ENCODE data around the gene MTUS2.

MTUS2 gene

DNA sequence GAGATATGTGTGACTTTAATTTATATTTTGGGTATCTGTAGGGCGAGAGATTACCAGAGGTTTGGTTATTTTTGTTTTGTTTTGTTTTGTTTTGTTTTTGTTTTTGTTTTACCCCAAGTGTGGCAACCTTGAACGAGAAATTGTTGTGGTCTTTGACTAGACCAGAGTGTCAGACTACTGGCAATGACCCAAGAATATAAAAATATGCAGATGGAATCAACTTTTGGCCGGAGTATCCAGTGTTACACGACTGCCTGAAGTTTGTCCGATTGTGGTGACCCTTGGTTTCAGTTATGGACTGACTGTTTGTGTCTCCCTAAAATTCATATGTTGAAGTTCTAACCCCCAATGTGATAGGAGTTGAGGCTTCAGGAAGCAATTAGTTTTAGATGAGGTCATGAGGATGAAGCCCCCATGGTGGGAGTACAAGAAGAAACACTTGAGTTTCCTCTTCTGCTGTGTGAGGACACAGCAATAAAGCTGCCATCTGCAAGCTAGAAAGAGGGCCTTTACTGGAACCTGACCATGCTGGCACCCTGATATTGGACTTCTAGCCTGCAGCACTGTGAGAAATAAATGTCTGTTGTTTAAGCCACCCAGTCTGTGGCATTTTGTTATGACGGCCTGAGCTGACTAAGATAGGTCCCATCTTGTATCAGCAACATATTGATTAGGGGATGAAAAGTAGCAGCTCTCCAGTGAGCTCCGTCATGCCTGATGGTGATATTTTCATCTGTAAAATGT, 261.7 kb downstream of the MTUS2 start:
- H3K27ac ChIP-seq: no peak overlapping the region
- no peak for TF ChIP-seq CTCF (conservative IDR thresholded peaks at IDR 0.05)

GRCh38 chr13:29099781-29100406, 279.8 kb downstream of the MTUS2 start:
- TF ChIP-seq CTCF (conservative IDR thresholded peaks at IDR 0.05): no peak
- no peak overlapping the region for H3K27ac ChIP-seq

GRCh38 chr13:29100758-29101157, 280.6 kb downstream of the MTUS2 start:
- no peak overlapping the region for H3K27ac ChIP-seq
- no peak for TF ChIP-seq CTCF (conservative IDR thresholded peaks at IDR 0.05)

DNA sequence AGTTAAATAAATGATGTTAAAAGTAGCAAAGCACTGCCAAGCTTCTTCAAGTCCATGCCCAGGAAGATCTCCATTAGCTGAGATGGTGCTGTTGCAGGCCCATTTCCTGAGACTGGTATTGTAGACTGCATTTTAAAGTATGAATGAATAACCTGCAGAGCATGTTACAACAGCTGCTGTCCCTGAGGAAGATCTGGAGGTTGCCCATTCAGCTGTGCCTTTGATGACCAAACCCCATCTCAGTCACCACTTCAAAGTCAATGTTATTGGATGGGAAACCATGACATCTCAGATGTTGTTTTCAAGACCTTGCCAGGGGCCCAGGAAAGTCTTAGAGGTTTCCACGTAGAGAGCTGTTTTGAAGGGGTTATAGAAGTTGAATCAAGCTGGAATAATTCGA, 281.3 kb downstream of the MTUS2 start:
- no peak for TF ChIP-seq CTCF (conservative IDR thresholded peaks at IDR 0.05)
- no peak overlapping the region for H3K27ac ChIP-seq

- TF ChIP-seq CTCF (conservative IDR thresholded peaks at IDR 0.05): no peak
Observed at GRCh38 chr13:29101905-29102304, 281.8 kb downstream of the MTUS2 start.

DNA sequence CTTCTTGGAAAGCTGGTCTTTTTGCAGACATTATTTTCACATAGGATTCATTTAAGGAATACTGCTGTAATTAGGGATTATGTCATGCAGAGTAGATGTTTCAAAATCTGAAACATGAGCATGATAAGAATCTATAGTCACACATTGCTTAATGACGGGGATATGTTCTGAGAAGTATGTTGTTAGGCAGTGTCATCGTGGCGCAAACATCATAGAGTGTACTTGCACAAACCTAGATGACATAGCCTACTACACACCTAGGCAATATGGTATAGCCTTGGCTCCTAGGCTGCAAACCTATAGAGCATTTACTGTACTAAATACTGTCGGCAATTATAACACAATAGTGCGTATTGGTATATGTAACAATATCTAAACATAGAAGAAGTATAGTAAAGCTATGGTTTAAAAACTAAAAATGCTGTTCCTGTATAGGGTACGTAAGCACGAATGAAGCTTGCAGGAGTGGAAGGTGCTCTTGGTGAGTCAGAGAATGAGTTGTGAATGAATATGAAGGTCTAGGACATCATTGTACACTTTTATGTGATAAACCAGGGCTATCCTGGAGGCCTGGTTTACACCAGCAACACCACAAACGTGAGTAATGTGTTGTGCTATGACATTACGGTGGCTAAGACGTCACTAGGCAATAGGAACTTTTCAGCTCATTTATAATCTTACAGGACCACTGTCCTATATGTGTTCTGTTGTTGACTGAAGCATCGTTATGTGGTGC, 283.1 kb downstream of the MTUS2 start:
- H3K27ac ChIP-seq: no peak overlapping the region
- TF ChIP-seq CTCF (conservative IDR thresholded peaks at IDR 0.05): no peak

More at GRCh38 chr13:29101905-29102304, 281.8 kb downstream of the MTUS2 start:
- H3K27ac ChIP-seq: no peak overlapping the region

- H3K27ac ChIP-seq: no peak overlapping the region
Observed at GRCh38 chr13:29104461-29104860, 284.3 kb downstream of the MTUS2 start.

More at GRCh38 chr13:29104461-29104860, 284.3 kb downstream of the MTUS2 start:
- no peak for TF ChIP-seq CTCF (conservative IDR thresholded peaks at IDR 0.05)
